ACHN (cell line): ENCODE data around the gene ALDH1A3.

Source experiments
- DNase-seq: peaks from one replicate; pipeline ENCODE4 v3.0.0-alpha.2; 2015
- in situ Hi-C: cut with HindIII; loops from 2 replicates; pipeline ENCODE4 v1.10.0; 2017; ENCODE audit warnings: low sequenced_read_pairs, low pct_ligation_motif_present, low pct_unique_long_range_greater_than_20kb

The ALDH1A3 gene

DNA sequence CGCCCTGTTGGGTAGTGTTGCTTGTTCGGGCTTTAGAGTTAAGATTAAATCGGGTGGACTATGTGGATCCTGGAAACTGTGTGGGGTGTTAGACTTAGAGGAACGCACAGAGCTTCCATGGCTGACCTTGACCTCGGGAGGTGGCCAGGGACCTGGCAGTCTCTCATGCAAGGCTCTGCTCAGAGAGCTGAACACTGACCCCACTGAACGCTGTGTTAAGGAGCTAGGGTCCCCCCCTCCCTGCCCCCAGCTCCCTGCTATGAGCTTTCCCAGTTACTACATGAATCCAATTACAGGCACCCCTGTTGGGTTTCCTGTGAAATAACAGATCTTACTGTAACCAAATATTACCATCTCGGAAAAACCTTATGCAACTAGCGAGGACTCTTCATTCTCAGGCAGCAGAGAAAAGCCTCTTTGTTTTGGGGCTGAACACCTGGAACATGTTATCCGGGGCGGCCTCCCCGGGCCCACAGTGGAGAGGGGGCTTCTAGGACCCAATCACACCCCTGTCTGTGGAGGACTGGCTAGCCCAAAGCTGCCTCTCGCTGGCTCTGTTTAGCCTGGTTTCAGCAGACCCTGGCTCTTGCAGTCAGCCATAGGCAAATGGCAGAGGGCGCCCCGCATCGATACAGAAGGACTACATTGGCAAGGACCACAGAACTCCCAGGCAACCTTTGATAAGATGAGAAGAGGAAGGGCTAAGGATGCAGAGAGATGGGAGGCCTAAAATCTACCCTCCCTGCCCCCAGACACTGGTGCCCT lies 25.8 kb upstream of the ALDH1A3 start:
- in situ Hi-C loops = no loop called here

GRCh38 chr15:100856867-100857266 lies 22.8 kb upstream of the ALDH1A3 start:
- no peak for DNase-seq
- in situ Hi-C loops = no loop called here

More for the DNA sequence above, 25.8 kb upstream of the ALDH1A3 start:
- no peak for DNase-seq

- in situ Hi-C loops = no loop called here
- DNase-seq = no peak
Measured at GRCh38 chr15:100858294-100858693, 21.3 kb upstream of the ALDH1A3 start.

- in situ Hi-C loops = no loop called here
- no peak for DNase-seq
Measured at GRCh38 chr15:100859970-100860828, 19.4 kb upstream of the ALDH1A3 start.

GRCh38 chr15:100860829-100861510 lies 18.7 kb upstream of the ALDH1A3 start:
- DNase-seq = no peak
- in situ Hi-C loops = no loop called here

DNA sequence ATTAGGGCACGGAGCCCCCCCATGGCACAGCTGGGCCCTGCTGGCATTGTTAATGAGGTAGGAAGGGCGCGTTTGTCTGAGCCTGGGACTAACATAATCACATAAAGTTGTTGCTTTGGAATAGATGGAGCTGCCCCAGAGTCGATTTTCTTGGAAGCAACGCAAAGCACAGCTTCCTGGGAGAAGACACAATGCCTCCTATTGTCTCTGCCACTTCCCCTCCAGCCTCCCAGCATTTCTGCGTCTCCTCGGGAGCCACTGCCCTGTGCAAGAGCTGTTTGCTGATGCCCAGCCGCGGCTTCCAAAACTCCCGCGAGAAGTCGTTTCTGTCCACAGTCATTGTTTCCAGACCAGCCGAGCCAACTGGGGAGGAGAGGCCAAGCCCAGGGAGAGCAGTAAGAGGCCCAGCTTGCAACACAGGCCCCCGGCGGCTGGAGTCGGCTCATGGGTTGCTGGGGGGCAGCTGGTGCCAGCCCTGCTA lies 18.1 kb upstream of the ALDH1A3 start:
- DNase-seq = no peak
- in situ Hi-C loops = no loop called here

GRCh38 chr15:100862162-100862561 lies 17.5 kb upstream of the ALDH1A3 start:
- DNase-seq = no peak
- in situ Hi-C loops = no loop called here

- in situ Hi-C loops = no loop called here
Measured at GRCh38 chr15:100863075-100863795, 16.4 kb upstream of the ALDH1A3 start.

DNA sequence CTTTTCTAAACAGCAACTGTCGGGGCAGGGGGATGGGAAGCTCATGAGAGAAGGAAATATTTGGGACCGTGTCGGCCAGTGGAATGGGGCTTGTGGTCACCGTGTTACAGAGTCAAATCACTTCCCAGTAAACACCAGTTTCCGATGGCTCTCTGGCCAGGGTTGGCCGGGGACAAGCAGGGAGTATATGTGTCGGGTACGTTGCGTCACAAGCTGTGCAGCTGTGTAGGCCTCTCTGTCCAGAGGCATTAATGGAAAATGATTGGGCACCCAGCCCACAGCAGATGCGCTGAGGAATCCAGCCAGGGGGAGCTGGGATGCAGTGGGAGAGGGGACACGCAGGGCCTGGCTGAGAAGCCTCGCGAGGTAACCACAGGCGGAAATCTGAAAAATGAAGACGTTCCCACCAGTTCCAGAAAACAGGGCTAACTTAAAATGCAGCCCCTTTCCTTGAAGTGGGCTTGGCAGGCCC lies 15.8 kb upstream of the ALDH1A3 start:
- in situ Hi-C loops = no loop called here
- no peak for DNase-seq

More at GRCh38 chr15:100863075-100863795, 16.4 kb upstream of the ALDH1A3 start:
- DNase-seq = no peak

GRCh38 chr15:100866386-100867330 lies 13.0 kb upstream of the ALDH1A3 start:
- in situ Hi-C loops = no loop called here
- DNase-seq = no peak

- in situ Hi-C loops = no loop called here
- DNase-seq = no peak
Measured at GRCh38 chr15:100867433-100867832, 12.2 kb upstream of the ALDH1A3 start.

- peak; percentile 9 for DNase-seq
- in situ Hi-C loops = no loop called here
Measured at GRCh38 chr15:100869151-100869999, 10.3 kb upstream of the ALDH1A3 start.

DNA sequence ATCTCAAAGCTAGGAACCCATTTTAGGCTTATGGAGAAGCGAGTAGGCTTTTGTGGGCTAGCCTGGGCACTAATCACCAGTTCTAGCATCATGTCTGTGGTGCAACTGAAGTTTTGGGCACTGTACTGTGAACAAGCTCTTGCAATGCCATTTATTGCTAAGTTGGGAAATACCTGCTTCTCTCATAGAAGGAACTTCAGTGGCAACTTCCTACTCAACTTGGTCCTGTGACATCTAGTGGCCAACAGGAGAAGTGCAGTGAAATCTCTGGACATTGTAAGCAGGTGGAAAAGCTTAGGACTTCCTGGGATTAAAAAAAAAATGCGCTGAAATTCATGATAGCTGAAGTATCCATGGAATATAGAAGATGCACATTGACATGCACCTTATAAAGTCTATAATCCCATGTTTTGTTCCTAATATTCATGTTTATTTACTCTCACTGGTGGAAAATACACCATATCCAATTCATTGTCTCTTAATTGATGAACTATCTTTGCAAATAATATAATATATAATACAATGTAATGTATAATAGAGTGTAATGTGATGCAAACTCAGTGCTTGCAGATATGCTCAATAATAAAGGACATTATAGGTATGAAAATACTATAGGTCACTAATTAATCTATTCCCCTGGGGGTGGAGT lies 6.5 kb upstream of the ALDH1A3 start:
- in situ Hi-C loops = no loop called here
- peak; percentile 77 for DNase-seq

GRCh38 chr15:100875495-100875894 lies 4.1 kb upstream of the ALDH1A3 start:
- DNase-seq = no peak
- in situ Hi-C loops = no loop called here

- in situ Hi-C loops = no loop called here
- DNase-seq = no peak
Measured at GRCh38 chr15:100875976-100876375, 3.7 kb upstream of the ALDH1A3 start.

DNA sequence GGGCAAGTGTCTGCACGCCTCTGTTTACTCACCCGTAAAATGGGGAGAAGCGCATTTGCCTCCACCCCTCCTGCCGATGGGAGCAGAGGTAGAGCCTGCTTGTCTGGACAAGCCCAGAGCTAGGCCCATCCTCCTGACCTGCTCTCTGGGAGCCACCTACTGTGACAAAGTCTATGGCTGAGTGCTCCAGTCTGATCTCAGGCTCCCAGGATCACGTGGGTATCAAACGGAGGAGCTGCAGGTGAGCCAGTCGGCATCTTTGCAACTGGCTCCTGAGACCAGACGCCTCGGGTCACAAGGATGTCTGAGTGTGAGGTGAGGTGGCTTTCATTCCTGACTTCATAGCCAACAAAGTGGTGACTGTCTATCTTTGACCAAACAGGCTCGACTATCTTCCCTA lies 2.1 kb upstream of the ALDH1A3 start:
- in situ Hi-C loops = no loop called here
- no peak for DNase-seq
